HG02588 (cell line): ENCODE measurements around the gene SERGEF.

Experiments used
- ATAC-seq: cut with Tn5 transposase; IDR thresholded peaks from one replicate; pipeline ENCODE4 v1.9.1; 2021; ENCODE audit warnings: mild to moderate bottlenecking, moderate library complexity; ENCODE audit not compliant: unreplicated experiment

Gene SERGEF

GRCh38 chr11:17867341-17867740, 145.5 kb downstream of the SERGEF start:
- no peak for ATAC-seq

- ATAC-seq, result no peak
Observed at GRCh38 chr11:17865765-17866428, 146.9 kb downstream of the SERGEF start.

GRCh38 chr11:17864478-17864941, 148.3 kb downstream of the SERGEF start:
- no peak for ATAC-seq

GRCh38 chr11:17861036-17861755, 151.7 kb downstream of the SERGEF start:
- no peak for ATAC-seq

GRCh38 chr11:17859552-17859951, 153.3 kb downstream of the SERGEF start:
- ATAC-seq, result no peak

- peak; percentile 44 for ATAC-seq
Observed at GRCh38 chr11:17855531-17856290, 157.1 kb downstream of the SERGEF start.

- no peak for ATAC-seq
Observed at GRCh38 chr11:17853280-17853679, 159.6 kb downstream of the SERGEF start.

GRCh38 chr11:17852246-17852645, 160.6 kb downstream of the SERGEF start:
- no peak for ATAC-seq

- no peak for ATAC-seq
Observed at GRCh38 chr11:17851697-17852096, 161.2 kb downstream of the SERGEF start.

- no peak for ATAC-seq
Observed at GRCh38 chr11:17850336-17850735, 162.5 kb downstream of the SERGEF start.

GRCh38 chr11:17848715-17849114, 164.1 kb downstream of the SERGEF start:
- no peak for ATAC-seq

- ATAC-seq, result no peak
Observed at GRCh38 chr11:17846852-17847453, 165.9 kb downstream of the SERGEF start.

GRCh38 chr11:17845431-17845881, 167.4 kb downstream of the SERGEF start:
- ATAC-seq, result no peak

GRCh38 chr11:17840101-17840548, 172.7 kb downstream of the SERGEF start:
- ATAC-seq, result no peak

GRCh38 chr11:17839450-17839849, 173.4 kb downstream of the SERGEF start:
- no peak for ATAC-seq

- ATAC-seq, result no peak
Observed at GRCh38 chr11:17838102-17838501, 174.7 kb downstream of the SERGEF start.

- ATAC-seq, result no peak
Observed at GRCh38 chr11:17831883-17832282, 181.0 kb downstream of the SERGEF start.

- ATAC-seq, result no peak
Observed at GRCh38 chr11:17831228-17831627, 181.6 kb downstream of the SERGEF start.

- ATAC-seq, result no peak
Observed at GRCh38 chr11:17828311-17828751, 184.5 kb downstream of the SERGEF start.

- ATAC-seq, result no peak
Observed at GRCh38 chr11:17827006-17827405, 185.8 kb downstream of the SERGEF start.

GRCh38 chr11:17822401-17822781, 190.5 kb downstream of the SERGEF start:
- no peak for ATAC-seq
